G401 (cell line): ENCODE measurements around the gene GBX1. TPM values are rescaled to one million over a fixed set of nuclear protein-coding genes. Genes with fewer than 3 reads are reported as not detected.

Experiments used
- DNase-seq: peaks from one replicate; pipeline ENCODE4 v3.0.0-alpha.2; 2015; ENCODE audit warnings: low spot score
- in situ Hi-C: cut with HindIII; loops from 2 replicates; pipeline ENCODE4 v1.10.0; 2016; ENCODE audit warnings: low sequenced_read_pairs, mixed read lengths
- total RNA-seq: library from RNA; depleted of rRNA; stranded (reverse); fragments of >200 nt; shearing (Covaris generic); gene quantifications from 2 replicates; pipeline ENCODE4 v1.2.3, GENCODE V29; 2014; rRNA removed

Gene GBX1
- total RNA-seq, 1 experiment from 2014 or later, result not detected

GRCh38 chr7:151104411-151105235 is 62.9 kb downstream of the GBX1 start:
- no peak for DNase-seq
- in situ Hi-C loops, result no loop called here

GRCh38 chr7:151103973-151104372 is 63.5 kb downstream of the GBX1 start:
- DNase-seq, result no peak
- in situ Hi-C loops, result no loop called here

- no peak for DNase-seq
- in situ Hi-C loops, result no loop called here
Observed at GRCh38 chr7:151102991-151103390, 64.5 kb downstream of the GBX1 start.

GRCh38 chr7:151101621-151102396 is 65.7 kb downstream of the GBX1 start:
- no peak for DNase-seq
- in situ Hi-C loops, result no loop called here

- DNase-seq, result no peak
- in situ Hi-C loops, result no loop called here
Observed at GRCh38 chr7:151100921-151101320, 66.6 kb downstream of the GBX1 start.

- DNase-seq, result no peak
- in situ Hi-C loops, result no loop called here
Observed at GRCh38 chr7:151099486-151100211, 67.8 kb downstream of the GBX1 start.

Other genes with a start within 250 kb of the GBX1 start
- 10.8 and 11.5 TPM in 2 replicates for gene KCNH2, start 189.4 kb downstream of the GBX1 start, total RNA-seq
- gene NOS3, start 176.7 kb downstream of the GBX1 start, total RNA-seq, result 34.5 and 41.6 TPM in 2 replicates
- 0.34 and 0.49 TPM in 2 replicates for gene ATG9B, start 143.2 kb downstream of the GBX1 start, total RNA-seq
- 34.0 and 57.0 TPM in 2 replicates for gene ABCB8, start 139.2 kb downstream of the GBX1 start, total RNA-seq
- not detected in 2 replicates for gene ASIC3, start 119.2 kb downstream of the GBX1 start, total RNA-seq
- 18.5 and 25.3 TPM in 2 replicates for gene CDK5, start 109.8 kb downstream of the GBX1 start, total RNA-seq
- 363 and 382 TPM in 2 replicates for gene SLC4A2, start 108.1 kb downstream of the GBX1 start, total RNA-seq
- 57.2 and 62.9 TPM in 2 replicates for gene FASTK, start 86.9 kb downstream of the GBX1 start, total RNA-seq
- 94.3 and 112 TPM in 2 replicates for gene TMUB1, start 84.2 kb downstream of the GBX1 start, total RNA-seq
- gene AGAP3, start 81.2 kb downstream of the GBX1 start, total RNA-seq, result 49.4 and 51.9 TPM in 2 replicates
- not detected in 2 replicates for gene ASB10, start 19.6 kb upstream of the GBX1 start, total RNA-seq
- gene H2BK1, start 42.8 kb upstream of the GBX1 start, total RNA-seq, result not detected in 2 replicates
- gene ABCF2, start 59.5 kb upstream of the GBX1 start, total RNA-seq, result 63.0 and 99.0 TPM in 2 replicates
- 22.3 and 31.1 TPM in 2 replicates for gene CHPF2, start 64.8 kb upstream of the GBX1 start, total RNA-seq
- 65.7 and 68.2 TPM in 2 replicates for gene SMARCD3, start 81.0 kb upstream of the GBX1 start, total RNA-seq
- 41.8 and 59.0 TPM in 2 replicates for gene NUB1, start 174.1 kb upstream of the GBX1 start, total RNA-seq
- 10.2 and 13.7 TPM in 2 replicates for gene WDR86, start 242.3 kb upstream of the GBX1 start, total RNA-seq